Measurements from ENCODE around the gene KCNA3.

Gene KCNA3

DNA sequence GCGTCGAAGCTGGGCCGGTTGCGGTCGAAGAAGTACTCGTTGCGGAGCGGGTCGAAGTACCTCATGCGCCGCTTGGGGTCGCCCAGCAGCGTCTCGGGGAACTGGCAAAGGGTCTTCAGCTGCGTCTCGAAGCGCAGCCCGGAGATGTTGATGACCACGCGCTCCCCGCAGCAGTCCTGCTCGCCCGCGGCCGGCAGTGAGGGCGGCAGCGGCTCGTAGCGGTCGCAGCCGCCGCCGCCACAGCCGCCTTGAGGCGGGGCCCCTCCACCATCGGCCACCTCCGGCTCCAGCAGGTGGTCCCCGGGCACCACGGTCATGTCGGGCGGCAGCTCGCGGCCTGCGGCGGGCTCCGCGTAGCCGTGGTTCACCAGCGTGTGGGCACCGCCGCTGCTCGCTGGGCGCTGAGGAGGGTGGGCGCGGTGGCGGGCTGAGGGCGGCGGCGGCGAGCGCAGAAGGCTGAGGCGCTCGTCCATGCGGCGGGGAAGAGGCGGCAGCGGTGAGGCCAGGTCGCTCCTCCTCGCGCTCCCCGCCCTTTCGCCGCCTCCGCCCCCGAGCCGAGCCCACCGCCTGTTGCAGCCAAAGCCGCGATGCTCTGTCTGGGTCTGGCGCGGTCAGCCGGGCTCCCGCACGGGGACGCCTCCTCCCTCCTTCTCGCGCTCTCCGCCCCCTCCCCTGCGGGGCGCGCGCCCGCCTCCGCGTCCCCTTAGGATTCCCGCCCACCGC, at the start of gene KCNA3:
Gene KCNA3, minus strand, starts transcription at position 604 of the 723 bp plus-strand sequence. Its CDS starts 131 bp downstream, at position 473.
- DNase-seq: no peak

DNA sequence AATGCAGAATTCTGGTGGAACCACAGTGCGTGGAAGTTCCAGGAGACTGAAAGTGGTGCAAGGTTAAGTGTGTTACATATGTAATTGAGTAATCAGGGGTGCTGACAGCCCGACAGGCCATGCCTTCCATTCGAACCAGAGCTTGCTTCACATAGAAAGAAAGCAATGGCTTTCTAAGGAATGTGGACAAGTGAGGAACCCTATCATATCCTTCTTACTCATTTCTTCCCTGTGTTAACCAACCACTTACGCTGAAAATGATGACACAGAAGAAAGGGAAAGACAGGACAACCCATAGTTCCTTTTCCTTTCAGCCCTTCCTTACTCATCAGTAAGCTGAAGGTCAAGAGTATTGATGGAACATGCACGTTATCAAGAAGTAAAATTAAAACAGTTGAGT, 48.1 kb upstream of the KCNA3 start:
- no peak for DNase-seq

DNA sequence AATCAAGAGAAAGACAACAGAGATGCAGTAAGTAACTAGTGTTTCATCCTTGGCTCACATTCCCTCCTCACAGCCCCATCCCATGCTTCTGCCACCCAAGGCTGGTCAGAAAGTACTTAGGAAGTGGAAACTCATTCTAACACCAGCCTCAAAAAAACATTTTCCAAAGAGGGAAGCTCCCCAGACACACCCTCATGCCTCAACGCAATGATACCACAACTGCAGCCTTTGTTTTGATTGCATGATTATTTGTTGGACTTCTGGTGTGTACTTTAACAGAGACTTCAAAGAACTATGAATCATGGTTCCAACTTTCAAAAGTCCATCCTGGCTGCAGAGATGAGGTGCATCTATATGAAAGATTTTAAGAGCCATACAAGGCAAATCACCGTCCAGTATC, 45.2 kb upstream of the KCNA3 start:
- no peak for DNase-seq

DNA sequence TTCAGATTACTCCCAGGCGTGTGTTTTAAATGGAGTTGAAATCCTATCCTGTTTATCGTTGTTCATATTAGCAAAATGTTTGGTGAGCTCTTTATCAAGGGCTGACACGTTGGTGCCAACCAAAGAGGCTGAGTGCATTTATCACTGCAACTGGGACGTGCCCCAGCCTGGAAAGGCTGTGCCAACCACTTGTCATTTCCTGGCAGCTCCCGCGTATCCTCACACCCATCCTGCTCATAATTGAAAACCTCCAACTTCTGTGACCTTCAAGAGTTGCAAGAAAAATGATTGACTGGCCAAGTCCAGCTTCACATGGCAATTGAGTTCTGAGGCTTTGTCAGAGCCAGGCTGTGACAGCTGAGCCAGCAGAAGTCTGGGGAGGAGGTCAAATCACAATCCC, 43.7 kb upstream of the KCNA3 start:
- DNase-seq: no peak

DNA sequence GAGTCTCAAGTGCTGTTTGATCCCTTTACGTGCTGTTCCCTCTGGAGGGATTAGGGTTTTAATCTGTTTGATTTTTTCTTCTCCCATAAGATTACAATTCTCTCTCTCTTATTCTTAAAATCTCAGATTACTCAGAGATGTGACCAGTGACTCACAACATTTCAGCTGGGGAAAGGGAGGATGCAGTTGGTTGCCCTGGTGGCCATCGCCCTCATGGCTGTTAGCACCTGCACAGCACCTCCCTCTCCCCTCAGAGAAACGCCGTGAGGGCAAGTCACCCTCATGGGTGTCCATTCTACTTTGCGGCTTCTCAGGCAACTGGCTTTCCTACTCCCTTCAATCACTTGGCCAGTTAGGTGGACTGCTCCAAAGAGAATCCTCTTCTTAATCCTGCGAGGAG, 42.4 kb upstream of the KCNA3 start:
- DNase-seq: no peak

DNA sequence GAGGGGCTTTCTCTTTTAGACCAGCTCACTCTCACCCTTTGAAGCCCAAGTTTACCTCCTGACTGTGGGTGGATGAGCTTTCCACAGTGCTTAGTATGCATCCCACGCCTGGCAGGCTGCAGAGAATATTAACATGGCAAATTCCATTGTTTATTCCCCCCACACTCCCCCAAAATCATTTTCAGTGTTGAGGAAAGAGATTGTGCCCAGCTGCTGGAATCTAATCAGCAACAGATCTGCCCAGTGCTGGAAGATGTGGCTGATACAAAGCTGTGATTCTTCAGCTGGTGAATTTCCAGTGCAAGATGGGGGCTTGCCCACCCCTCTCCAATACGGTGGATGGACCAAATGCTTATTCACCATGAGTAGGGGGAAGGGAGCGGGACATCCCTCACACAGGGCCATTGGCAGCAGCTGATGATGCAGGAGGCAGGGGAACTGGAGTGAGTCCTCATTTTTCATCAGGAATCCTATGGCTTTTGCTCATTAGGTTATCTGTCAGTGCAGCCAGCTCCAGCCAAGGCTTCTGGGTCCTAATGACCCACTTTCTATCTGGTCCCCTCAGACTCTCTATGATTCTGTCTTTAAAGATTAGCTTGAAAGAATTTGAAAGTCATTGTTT, 39.7 kb upstream of the KCNA3 start:
- DNase-seq: no peak

DNA sequence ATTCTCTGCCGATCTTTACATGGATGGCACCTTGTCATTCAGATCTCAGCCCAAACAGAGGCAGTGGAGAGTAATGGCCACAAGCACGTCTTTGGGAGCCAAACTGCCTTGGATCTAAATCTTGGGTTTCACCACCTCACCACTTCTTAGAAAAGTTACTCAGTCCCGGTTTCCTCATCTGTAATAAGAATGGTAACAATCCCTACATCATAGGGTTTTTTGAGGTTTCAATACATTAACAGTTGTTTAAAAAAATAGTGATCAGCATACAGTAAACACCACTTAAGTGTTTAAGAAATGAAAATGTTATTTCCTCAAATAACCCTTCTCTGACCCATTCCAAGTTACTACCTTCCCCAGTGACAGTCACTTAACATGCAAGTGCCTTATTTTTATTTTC, 38.5 kb upstream of the KCNA3 start:
- no peak for DNase-seq

DNA sequence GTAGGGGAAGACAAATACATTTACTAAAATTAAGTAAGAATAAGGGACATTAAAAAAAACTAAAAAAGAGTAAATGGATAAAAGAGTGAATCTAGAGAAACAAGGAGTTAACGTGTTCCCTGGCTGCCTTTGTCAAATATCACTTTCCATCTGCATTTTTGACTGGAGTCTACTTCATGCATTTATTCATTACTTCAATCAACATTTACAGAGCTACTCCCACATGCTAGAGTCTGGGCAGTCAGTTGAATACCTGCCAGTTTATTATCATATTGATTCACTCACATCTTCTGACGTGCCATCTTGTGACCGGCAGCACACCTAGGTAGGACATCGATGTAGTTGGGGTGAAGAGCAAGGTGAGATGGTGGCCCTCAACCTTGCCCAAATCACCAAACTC, 35.6 kb upstream of the KCNA3 start:
- DNase-seq: no peak

DNA sequence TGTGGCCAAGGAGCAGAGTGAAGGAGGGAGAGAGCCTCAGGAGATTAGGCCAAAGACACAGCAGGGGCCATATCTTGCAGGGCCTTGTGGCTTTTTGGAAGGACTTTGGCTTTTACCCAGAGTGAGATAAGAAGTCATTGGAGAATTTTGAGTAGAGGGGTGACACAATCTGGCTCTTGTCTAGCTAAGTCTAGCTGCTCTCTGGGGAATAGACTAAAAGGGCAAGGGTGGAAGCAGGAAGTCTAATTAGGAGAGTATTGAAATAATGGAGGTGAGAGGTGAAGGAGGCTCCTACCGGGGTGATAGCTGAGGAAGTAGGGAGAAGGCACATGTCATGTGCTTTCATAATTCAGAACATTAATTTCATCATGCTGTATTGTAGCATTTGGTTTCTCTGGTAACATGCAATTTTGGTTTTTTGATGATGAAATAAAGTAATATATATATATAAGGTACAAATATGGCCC, 34.3 kb upstream of the KCNA3 start:
- no peak for DNase-seq

DNA sequence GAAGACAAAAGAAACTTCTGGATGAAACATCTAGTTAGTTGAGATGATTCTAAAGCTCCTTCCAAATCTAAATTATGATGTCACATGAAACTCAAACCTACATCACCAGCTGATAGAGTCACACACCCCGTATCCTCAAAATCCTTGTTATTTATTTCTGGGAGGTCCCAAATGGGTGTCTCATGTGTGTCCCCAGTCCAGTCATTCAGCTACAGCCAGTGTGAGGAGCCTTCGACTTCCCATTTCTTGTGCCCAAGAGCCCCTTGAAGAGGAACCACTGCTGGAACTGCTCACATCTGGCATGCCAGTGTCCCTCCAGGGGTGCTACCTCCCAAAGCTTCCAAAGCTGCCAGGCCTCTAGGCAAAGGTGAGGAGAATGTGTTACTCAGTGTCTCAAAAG, 32.5 kb upstream of the KCNA3 start:
- no peak for DNase-seq

DNA sequence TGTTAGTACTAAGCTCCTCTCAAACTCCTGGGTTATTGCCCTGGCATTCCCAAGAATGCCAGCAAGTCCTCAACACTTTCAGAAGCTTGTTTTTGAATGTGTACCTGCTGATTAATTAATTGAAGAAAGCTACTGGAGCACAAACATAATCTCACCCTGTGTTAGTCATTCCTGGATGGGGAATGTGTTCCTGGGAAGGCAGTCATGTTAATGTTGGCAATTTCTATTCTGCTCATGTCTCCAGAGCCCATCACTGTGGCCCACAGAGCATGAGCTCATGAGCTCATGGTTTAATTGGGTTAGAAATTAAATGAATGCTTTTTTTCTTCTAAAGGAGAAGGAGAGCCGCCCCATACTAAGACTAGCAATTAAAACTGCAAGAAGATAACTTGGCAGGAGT, 31.9 kb upstream of the KCNA3 start:
- DNase-seq: no peak

DNA sequence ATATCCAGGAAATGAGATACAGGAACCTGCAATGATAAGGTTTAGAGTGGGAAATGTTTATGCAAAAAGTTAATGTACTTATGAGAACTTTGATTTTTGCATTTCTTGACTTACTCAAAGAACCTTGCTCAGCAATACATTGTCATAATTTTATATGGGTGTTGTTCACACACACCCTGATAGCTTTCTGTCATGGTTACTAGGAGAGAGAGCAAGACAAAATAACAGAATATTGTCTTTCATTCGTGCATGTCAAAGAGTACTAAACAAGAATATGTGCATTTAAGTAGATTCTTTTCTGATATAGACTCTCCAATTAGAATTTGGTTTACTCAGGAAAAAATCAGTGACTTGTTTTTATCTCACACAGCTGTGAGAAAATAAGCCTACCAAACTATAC, 27.5 kb upstream of the KCNA3 start:
- DNase-seq: no peak

DNA sequence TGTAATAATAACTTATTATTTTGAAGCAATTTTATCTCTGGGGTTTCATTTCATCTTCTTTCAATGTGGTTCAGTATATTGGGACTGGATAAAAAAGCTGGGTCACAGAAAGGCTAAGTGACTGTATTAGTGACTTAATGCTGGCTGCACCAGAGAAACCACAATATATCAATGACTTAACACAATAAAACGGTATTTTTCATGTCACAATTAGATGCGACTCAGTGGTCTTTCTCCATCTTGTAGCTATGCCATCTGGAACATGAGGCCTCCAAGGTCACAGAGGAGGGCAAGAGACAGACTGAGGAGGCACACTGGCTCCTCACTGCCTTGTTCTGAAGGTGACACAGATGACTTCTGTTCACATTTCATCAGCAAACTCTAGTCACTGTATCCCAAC, 26.0 kb upstream of the KCNA3 start:
- DNase-seq: no peak

DNA sequence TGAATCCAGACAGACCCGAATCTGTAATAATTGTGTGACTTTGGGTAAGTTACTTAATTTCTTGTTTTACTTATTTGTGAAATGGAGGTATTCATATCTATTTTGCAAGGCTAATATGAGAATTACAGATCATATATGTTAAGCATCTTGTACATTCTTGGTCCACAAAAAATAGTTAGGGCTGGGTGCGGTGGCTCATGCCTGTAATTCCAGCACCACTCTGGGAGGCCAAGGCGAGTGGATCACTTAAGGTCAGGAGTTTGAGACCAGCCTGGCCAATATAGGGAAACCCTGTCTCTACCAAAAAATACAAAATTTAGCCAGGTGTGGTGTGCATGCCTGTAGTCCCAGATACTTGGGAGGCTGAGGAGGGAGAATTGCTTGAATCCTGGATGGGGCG, 22.9 kb upstream of the KCNA3 start:
- no peak for DNase-seq

DNA sequence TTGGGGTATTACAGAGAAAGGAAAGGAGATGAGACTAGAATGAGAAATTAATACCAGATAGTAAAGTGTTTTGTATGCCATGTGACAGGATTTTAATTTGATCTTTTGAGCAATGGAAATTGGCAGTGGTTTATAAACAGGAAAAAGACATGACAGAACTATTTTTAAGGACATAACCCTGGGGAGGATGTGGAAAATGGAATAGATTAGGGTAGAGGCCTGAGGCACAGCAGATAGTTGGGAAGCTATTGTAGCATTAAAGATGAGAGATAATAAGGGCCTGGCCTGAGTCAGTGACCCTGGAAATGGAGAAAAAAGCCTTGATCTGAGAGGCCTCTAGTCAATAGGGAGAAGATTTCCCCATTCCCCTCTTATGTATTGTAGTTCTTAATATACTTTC, 22.1 kb upstream of the KCNA3 start:
- no peak for DNase-seq

DNA sequence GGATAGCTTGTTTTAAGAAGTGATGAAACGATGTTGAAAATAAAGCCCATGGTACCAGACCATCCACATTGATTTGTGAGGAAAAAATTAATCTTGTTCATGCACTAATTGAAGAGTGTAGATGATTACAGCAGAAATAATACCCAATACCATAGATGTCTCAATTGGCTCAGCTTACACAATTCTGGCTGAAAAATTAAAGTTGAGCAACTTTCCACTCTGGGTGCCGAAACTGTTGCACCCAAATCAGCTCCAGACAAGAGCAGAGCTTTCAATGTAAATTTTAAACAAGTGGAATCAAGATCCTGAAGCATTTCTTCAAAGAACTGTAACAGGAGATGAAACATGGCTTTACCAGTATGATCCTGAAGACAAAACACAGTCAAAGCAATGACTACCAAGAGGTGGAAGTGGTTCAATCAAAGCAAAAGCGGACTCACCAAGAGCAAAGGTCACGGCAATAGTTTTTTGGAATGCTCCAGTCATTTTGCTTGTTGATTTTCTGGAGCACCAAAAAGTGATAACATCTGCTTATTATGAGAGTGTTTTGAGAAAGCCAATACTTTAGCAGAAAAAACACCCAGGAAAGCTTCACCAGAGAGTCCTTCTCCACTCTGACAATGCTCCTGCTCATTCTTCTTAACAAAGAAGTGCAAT, 16.1 kb upstream of the KCNA3 start:
- no peak for DNase-seq

DNA sequence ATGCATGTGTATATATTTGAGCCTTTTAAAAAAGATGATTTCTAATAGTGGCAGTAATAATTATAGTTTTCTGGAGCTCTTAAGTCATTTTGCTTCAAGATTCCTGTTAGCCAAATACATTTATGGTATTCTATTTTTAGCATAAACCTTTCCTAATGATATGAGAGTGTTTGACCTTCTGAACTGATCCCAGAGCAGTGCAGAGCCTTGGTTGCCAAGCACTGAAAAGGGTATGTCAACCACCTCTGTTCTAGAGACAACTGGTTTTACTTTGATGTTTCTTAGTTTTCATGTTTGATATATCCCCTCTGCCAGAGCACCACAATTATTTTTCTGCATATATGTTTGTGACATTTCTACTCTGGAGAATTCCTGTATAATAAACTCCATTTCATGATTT, 15.1 kb upstream of the KCNA3 start:
- no peak for DNase-seq

DNA sequence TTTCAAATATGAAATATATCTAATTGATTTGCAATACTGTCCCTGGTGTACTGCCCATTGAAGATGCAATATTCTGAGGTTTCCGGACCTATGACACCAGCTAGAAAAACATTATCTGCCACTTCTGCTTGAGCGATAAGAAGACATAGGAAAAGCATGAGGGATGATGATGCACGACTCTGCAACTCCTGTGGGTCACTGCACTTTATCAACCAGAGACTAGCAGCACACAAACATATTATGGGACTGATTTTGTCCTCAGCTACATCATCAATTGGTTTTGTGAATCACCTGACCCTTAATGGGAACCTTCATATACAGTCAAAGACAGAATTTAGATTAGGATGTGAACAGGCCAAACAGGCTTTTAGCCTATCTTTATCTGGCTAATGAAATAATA, 13.8 kb upstream of the KCNA3 start:
- DNase-seq: no peak

DNA sequence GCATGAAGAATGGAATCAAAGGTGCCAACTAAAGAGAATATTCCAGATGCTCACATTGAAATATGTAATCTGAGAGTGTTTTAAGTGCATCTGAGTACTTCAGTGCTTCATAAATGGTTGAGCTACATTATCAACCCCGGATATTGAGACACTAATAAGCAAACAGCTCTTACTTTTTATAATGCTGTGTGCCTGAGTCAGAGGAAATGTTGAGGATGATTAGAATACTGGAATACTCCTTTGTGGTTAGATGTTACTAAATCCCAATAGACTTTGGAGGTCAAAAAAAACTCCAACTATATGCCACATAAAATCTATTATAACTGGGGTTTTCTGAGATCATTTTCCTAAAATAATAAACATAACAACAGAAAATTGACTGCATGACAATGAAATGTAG, 12.5 kb upstream of the KCNA3 start:
- no peak for DNase-seq

DNA sequence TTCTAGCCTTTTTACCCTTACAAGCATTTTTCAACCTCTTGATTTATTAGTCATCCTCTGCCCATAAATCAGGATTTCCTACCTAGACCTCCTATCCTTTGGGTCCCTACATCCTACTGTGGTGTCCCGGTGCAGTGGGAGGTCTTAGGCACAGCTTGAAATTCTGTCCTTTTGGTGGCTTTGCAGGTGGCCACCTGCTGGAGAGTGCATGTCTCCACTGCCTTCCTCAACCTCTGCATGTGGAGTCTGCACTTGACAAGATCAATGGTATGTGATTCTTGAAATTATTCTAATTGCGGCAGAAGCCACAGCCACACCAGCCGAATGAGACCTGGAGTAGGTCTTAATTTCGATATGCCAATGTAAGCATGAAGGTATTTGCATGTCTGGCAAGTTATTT, 11.4 kb upstream of the KCNA3 start:
- DNase-seq: no peak

DNA sequence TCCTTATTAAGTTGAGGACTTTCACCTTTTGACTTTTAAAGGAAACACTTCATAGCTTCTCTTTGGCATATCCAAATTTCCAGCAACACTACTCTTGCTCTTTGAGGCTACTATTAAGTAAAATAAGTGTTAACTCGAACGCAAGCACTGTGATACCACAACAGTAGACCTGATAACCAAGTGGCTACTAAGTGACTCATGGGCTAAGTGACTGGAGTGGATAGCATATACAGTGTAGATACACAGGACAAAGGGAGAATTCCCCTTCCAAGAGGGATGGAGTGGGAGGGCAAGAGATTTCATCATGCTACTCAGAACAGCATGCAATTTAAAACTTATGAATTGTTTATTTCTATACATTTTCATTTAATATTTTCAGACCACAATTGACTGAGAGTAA, 9.8 kb upstream of the KCNA3 start:
- no peak for DNase-seq

DNA sequence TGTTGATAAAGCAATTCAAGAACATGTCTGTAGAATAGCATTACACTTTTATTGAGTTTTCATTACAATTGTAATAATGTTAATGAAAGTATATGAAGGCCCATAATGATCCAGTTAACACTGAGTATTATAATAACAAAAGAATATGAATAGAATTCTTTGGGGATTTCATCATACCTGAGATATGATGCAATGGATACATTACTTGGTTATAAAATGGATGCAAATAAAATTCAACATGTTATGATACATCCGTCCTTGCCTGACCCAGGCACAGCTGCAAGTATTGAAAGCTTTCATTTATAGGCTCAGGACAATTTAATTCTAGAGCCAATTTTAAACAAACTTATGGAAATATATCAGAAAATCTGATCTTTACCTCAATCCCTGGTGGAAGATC, 8.2 kb upstream of the KCNA3 start:
- DNase-seq: no peak

DNA sequence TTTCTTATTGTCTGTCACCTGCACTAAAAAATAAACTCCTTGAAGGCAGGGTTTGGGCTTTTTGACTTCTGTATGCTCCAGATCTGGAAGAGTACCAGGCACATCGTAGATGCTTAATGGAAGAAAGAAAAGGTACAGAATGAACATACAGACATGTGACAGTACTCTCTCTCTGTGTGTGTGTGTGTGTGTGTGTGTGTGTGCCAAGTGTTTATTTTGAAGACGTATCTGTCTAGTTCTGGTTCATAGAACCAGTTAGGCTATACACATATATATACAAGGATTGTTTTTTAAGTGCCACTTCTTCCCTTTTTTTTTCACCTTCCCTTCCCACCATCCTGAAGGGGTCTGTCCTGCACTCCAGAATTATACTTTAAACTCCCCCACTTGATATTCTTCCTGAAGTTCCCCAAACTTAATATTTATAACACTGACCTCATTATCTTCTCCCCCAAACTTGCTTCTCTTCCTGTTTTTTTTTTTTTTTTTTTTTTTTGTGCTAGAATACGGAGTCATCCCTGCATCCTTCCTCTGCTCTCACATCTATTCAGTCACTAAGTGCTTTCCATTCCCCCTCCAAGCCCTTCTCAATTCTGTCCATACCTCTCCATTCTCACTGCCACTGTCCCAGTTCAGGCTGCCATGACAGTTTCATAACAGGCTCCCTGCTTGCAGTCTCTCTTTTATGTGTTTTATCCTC, 5.4 kb upstream of the KCNA3 start:
- DNase-seq: no peak

DNA sequence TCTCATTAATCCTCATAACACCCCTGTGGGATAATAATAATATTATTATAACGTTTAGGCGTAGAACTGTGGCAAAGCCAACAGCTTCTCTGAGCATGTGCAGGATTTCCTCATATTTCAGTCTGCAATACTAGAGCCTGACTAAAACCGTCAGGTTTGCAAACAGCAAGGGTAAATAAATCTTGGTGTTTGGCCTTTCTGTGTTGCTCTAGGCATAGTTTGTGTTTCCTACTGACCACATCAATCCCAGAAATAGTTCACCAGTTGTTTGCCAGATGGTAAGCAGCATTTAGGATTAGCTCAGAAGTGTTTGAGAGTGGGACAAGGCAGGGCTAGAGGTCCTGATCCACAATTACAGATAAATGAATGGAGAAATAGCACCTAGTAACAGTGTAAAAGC, 2.8 kb upstream of the KCNA3 start:
- DNase-seq: no peak

Data from SIG-M5 (cell line).